Measurements from ENCODE around the gene FNDC3B.

FNDC3B gene

DNA sequence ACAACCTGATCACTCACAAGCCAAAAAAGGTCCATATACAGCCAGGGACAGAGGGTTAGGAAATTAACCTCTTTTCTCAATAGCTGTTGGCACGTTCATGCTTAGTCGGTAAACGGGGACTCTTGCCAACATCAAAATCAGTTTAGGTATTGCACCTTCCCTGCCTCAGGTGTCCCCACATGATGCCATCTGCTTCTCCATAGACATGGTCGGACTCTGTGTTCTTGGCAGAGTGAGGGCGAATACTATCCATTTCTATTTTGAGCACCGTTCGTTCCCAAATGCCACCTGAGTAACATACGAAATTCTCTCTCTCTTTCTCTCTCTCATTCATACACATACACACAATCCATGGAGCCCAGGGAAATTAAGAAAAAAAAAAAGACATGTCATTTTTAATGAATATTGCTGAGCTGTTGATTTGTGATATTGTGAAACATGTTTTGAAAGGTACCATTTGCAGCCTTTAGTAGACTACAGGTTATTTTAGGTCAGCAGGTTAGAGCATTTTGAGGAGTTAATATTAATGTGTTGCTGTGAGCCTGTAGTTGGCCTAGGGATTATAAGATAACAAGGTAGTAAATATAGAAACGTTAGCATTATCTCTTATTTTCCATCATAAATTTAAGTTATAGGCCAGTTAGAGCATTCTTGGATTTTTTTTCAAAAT, 330.3 kb downstream of the FNDC3B start:
- TF ChIP-seq, protein P1, sequence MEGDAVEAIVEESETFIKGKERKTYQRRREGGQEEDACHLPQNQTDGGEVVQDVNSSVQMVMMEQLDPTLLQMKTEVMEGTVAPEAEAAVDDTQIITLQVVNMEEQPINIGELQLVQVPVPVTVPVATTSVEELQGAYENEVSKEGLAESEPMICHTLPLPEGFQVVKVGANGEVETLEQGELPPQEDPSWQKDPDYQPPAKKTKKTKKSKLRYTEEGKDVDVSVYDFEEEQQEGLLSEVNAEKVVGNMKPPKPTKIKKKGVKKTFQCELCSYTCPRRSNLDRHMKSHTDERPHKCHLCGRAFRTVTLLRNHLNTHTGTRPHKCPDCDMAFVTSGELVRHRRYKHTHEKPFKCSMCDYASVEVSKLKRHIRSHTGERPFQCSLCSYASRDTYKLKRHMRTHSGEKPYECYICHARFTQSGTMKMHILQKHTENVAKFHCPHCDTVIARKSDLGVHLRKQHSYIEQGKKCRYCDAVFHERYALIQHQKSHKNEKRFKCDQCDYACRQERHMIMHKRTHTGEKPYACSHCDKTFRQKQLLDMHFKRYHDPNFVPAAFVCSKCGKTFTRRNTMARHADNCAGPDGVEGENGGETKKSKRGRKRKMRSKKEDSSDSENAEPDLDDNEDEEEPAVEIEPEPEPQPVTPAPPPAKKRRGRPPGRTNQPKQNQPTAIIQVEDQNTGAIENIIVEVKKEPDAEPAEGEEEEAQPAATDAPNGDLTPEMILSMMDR (IDR thresholded peaks at IDR 0.05; ENCODE audit: low read depth, low read length), result no peak
- TF ChIP-seq MYC (IDR thresholded peaks at IDR 0.05; ENCODE audit: low read depth, low read length), result no peak
- TF ChIP-seq, protein P2, sequence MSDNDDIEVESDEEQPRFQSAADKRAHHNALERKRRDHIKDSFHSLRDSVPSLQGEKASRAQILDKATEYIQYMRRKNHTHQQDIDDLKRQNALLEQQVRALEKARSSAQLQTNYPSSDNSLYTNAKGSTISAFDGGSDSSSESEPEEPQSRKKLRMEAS (IDR thresholded peaks at IDR 0.05; ENCODE audit: low read depth, low read length), result no peak
- no peak for TF ChIP-seq POLR2A (IDR thresholded peaks at IDR 0.05; ENCODE audit: extremely low read depth, insufficient read length)
- no peak for DNase-seq (ENCODE audit: low read depth)
- no peak overlapping the region for H3K4me3 ChIP-seq (ENCODE audit: low read depth, low read length)

DNA sequence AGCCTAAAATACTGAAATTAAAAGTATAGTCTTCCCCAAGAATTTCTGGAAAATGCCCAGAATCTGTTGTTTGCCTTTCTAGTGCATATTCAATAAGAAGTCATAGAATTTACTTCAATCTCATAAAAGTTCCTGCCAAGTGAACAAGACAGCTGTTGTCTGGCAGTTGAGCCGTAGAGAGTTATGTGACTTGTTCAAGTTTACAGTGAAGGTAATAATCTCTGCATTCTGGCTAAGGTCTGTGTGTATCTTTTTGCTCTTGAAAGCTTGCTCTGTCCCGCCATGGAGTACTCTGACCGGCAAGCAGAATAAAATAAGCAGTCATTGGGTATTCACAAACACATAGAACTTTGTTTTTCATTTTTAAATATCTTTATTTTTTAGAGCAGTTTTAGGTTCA, 331.0 kb downstream of the FNDC3B start:
- DNase-seq (ENCODE audit: low read depth), result no peak
- H3K4me3 ChIP-seq (ENCODE audit: low read depth, low read length), result no peak overlapping the region
- TF ChIP-seq MYC (IDR thresholded peaks at IDR 0.05; ENCODE audit: low read depth, low read length) (no peak), POLR2A (IDR thresholded peaks at IDR 0.05; ENCODE audit: extremely low read depth, insufficient read length) (no peak)

DNA sequence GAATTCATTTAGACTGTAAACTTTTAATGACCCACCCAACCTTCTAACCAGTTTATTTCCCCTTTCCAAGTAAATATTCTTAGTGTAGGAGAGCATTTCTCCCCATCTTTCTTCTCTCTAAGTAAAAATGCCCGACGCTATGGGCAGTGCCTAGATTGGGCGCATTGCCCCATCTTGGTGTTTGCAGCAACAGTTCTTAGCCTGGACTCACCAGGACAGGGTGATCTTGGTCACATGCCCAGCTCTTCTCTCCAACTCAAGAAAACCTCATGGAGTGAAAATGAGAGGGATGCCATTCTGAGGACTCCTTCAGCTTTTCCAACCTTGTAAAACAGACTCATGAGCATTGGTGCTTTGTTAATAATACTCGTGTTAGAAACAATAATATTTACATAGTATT, 332.2 kb downstream of the FNDC3B start:
- TF ChIP-seq MYC (IDR thresholded peaks at IDR 0.05; ENCODE audit: low read depth, low read length), result no peak
- no peak for TF ChIP-seq POLR2A (IDR thresholded peaks at IDR 0.05; ENCODE audit: extremely low read depth, insufficient read length)
- TF ChIP-seq, protein P1 (IDR thresholded peaks at IDR 0.05; ENCODE audit: low read depth, low read length), result no peak
- TF ChIP-seq, protein P2 (IDR thresholded peaks at IDR 0.05; ENCODE audit: low read depth, low read length), result no peak
- no peak overlapping the region for H3K4me3 ChIP-seq (ENCODE audit: low read depth, low read length)
- DNase-seq (ENCODE audit: low read depth), result no peak

DNA sequence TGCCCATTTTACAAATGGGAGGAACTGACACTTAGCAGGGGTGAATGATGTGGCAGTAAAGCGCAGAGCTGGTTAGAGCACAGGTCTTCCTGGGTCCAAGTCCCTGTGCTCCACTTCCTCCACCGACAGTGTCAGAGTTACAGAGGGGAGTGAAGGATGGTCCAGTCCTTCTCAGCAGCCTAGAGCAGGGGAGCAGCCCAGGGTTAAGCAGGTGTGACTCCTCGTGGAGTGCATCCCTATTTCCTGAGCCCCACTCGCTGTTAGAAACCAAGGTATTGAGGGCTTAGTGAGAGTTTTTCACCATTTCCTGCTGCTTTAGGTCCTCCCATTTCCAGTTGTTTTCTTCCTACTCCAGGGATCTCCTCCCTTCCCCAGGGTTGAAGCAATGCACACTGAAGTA, 333.5 kb downstream of the FNDC3B start:
- no peak overlapping the region for H3K4me3 ChIP-seq (ENCODE audit: low read depth, low read length)
- TF ChIP-seq, protein P2 (IDR thresholded peaks at IDR 0.05; ENCODE audit: low read depth, low read length), result no peak
- TF ChIP-seq, protein P1 (IDR thresholded peaks at IDR 0.05; ENCODE audit: low read depth, low read length), result no peak
- no peak for TF ChIP-seq MYC (IDR thresholded peaks at IDR 0.05; ENCODE audit: low read depth, low read length)
- TF ChIP-seq POLR2A (IDR thresholded peaks at IDR 0.05; ENCODE audit: extremely low read depth, insufficient read length), result no peak

DNA sequence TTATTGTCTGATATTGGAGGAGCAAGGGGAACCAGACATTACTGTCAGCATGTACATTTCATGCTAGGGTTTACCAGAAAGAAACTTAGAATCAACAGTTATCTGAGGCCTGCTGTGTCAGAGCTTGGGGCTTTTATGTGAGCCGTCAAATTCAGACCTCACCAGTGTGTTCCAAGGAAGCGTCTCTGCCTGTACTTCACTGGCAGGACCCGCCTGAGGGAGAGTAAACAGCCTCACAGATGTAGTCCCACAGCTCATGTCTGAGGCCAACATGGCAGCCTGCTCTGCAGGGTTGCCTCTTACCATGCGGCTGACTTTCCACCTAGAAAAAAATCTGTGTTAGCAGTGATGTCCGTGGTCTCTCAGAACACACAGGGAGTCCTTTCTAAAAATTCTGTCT, 334.5 kb downstream of the FNDC3B start:
- no peak overlapping the region for H3K4me3 ChIP-seq (ENCODE audit: low read depth, low read length)
- TF ChIP-seq MYC (IDR thresholded peaks at IDR 0.05; ENCODE audit: low read depth, low read length) (no peak), POLR2A (IDR thresholded peaks at IDR 0.05; ENCODE audit: extremely low read depth, insufficient read length) (no peak)
- TF ChIP-seq, protein P1 (IDR thresholded peaks at IDR 0.05; ENCODE audit: low read depth, low read length), result no peak
- TF ChIP-seq, protein P2 (IDR thresholded peaks at IDR 0.05; ENCODE audit: low read depth, low read length), result no peak
- no peak for DNase-seq (ENCODE audit: low read depth)

More for the DNA sequence above, 333.5 kb downstream of the FNDC3B start:
- no peak for DNase-seq (ENCODE audit: low read depth)

DNA sequence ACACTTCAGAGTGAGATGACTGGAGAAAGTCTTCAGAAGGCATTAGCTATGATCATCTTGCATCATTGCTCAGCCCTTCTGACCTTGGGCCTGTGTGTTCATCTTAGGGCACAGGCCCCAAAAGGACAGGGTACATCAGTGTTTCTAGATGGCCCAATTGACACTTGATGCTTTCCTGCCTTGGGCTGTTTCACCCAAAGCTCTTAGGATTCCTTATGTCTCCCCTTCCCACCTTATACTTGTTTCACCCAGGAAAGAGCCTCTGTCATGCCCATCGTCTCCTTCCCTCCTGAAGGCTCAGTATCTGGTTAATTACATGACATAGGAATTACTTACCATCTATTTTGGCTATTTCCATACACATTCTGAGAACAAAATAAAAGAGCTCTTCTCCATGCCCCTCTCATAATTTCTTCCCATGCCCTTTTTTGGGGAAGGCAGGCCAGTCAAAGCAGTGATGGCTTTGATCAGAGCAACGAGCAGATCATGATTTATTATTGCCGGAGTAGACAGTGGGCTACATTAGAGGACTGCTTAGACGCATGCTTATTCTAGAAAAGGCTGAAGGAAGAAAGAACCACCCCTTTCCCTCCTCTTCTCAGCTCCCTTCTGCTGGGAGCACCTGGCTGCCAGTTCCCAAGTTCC, 335.9 kb downstream of the FNDC3B start:
- TF ChIP-seq, protein P2 (IDR thresholded peaks at IDR 0.05; ENCODE audit: low read depth, low read length), result no peak
- H3K4me3 ChIP-seq (ENCODE audit: low read depth, low read length), result no peak overlapping the region

More for the DNA sequence above, 335.9 kb downstream of the FNDC3B start:
- no peak for DNase-seq (ENCODE audit: low read depth)
